ENCODE measurements around the gene MYCBP2.
"Not testable (repeated sequence)": the region's sequence is repeated elsewhere in the genome, so short reads cannot be mapped to it uniquely, and the experiment has no call there.

Gene MYCBP2

DNA sequence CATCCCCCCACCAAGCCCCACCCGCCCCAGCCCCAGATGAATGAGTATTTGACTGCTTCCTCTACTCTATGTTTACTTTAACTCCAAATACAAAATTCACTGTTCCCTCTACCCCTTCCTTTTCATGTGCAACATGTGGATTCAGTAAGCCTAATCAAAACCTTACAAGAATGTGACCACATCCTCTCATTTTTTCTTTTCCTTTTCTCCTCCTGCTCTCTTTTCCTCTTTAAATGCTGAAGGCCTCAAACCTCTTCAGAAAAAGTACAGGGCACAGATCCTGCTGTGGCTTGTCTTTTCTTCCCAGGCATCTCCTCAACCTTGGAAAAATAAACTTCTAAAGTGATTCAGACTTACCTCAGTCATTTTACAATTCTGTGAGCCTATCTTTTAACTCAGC, 119.0 kb downstream of the MYCBP2 start:
- H3K27me3 ChIP-seq (replicated peaks in 2 of 5; ENCODE audit: control insufficient read depth in 4 of 5, insufficient read depth in 5 of 5, low read length in 4 of 5), result no peaks in the 10 kb centered on the region
- peak in 1 of 3 donors; percentile 32 for DNase-seq
- ChIA-PET CTCF (interaction anchor here (1.1 kb wide), 1 partner anchor 37 kb away, joined by 3 read pairs; no protein-coding TSS in a partner anchor), POLR2A (no interaction called here)
- peaks cover 0 to 3% (median 1%) of the 10 kb centered on the region in 5 experiments for H3K9me3 ChIP-seq (ENCODE audit: control extremely low read depth in 1 of 5, control insufficient read depth in 4 of 5, insufficient read depth in 2 of 5, low read depth in 1 of 5, low read length in 4 of 5)
- no CpG with 5 or more reads among the region's 1 CpG for WGBS (ENCODE audit: insufficient coverage)
- peak overlapping the region in 1 of 2 experiments; percentile 14 for H3K27ac ChIP-seq (ENCODE audit: insufficient read depth in 1 of 2, low read depth in 1 of 2, low read length in 2 of 2, poor library complexity in 1 of 2, severe bottlenecking in 2 of 2)
- peaks cover 16 to 55% (median 41%) of the 10 kb centered on the region in 4 experiments for H3K36me3 ChIP-seq (ENCODE audit: control insufficient read depth in 4 of 4, insufficient read depth in 4 of 4, low read length in 3 of 4)
- no peak overlapping the region for H3K4me3 ChIP-seq (ENCODE audit: control insufficient read depth in 1 of 7, extremely low read depth in 1 of 7, insufficient read depth in 4 of 7, low read depth in 2 of 7, low read length in 6 of 7)
- H3K4me1 ChIP-seq (ENCODE audit: control extremely low read depth in 1 of 4, control insufficient read depth in 4 of 4, insufficient read depth in 4 of 4, low read length in 3 of 4), result peaks cover 0 to 4% (median 1%) of the 10 kb centered on the region in 4 experiments

DNA sequence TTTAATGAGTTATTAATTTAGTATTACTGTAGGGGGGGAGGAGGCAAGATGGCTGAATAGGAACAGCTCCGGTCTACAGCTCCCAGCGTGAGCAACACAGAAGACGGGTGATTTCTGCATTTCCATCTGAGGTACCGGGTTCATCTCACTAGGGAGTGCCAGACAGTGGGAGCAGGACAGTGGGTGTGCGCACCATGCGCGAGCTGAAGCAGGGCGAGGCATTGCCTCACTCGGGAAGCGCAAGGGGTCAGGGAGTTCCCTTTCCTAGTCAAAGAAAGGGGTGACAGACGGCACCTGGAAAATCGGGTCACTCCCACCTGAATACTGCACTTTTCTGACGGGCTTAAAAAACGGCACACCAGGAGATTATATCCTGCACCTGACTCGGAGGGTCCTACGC, 127.9 kb downstream of the MYCBP2 start:
- CTCF ChIA-PET; DNase-seq; H3K9me3 ChIP-seq (ENCODE audit: control extremely low read depth in 1 of 5, control insufficient read depth in 4 of 5, insufficient read depth in 2 of 5, low read depth in 1 of 5, low read length in 4 of 5); H3K27ac ChIP-seq (ENCODE audit: insufficient read depth in 1 of 2, low read depth in 1 of 2, low read length in 2 of 2, poor library complexity in 1 of 2, severe bottlenecking in 2 of 2); H3K4me3 ChIP-seq (ENCODE audit: control insufficient read depth in 1 of 7, extremely low read depth in 1 of 7, insufficient read depth in 4 of 7, low read depth in 2 of 7, low read length in 6 of 7); POLR2A ChIA-PET; H3K4me1 ChIP-seq (ENCODE audit: control extremely low read depth in 1 of 4, control insufficient read depth in 4 of 4, insufficient read depth in 4 of 4, low read length in 3 of 4); H3K27me3 ChIP-seq (replicated peaks in 2 of 5; ENCODE audit: control insufficient read depth in 4 of 5, insufficient read depth in 5 of 5, low read length in 4 of 5): not testable (repeated sequence)
- peaks cover 14 to 41% (median 21%) of the 10 kb centered on the region in 4 experiments for H3K36me3 ChIP-seq (ENCODE audit: control insufficient read depth in 4 of 4, insufficient read depth in 4 of 4, low read length in 3 of 4)
- WGBS (ENCODE audit: insufficient coverage), result 100% methylated on average over 4 of the region's 16 CpGs

DNA sequence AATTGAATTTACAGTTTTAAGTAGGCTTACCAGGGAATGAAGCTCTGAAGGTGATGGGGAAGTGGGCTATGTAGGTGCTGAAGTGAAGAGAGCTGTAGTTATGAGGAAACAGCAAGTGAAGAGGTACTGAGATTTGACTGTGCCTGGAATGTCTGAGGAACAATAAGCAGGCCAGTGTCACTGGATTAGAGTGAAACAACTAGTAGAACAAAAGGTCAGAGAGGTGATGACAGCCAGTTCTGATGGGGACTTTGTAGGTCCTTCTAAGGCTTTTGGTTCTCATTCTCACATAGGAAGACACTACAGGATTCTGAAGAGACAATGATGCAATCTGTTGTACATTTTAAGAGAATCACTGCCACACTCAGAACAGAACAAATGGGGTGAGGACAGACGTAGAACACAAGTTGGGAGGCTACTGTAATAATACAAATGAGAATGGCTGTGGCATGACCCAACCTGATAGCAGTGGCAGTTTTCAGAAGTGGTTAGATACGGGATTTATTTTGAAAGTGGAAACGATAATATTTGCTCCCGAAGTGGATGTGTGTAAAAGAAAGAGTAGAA, 130.8 kb downstream of the MYCBP2 start:
- CTCF ChIA-PET, result interaction anchor here (1.0 kb wide), 1 partner anchor 11 kb away, joined by 3 read pairs; no protein-coding TSS in a partner anchor
- DNase-seq, result no peak
- peaks cover 20 to 62% (median 27%) of the 10 kb centered on the region in 4 experiments for H3K36me3 ChIP-seq (ENCODE audit: control insufficient read depth in 4 of 4, insufficient read depth in 4 of 4, low read length in 3 of 4)
- POLR2A ChIA-PET, result interaction anchor here (0.8 kb wide), 1 partner anchor 1488 kb away, joined by 3 read pairs; no protein-coding TSS in a partner anchor
- WGBS (ENCODE audit: insufficient coverage), result 96% methylated on average over 4 of the region's 4 CpGs
- H3K27me3 ChIP-seq (replicated peaks in 2 of 5; ENCODE audit: control insufficient read depth in 4 of 5, insufficient read depth in 5 of 5, low read length in 4 of 5), result no peaks in the 10 kb centered on the region
- no peak overlapping the region for H3K27ac ChIP-seq (ENCODE audit: insufficient read depth in 1 of 2, low read depth in 1 of 2, low read length in 2 of 2, poor library complexity in 1 of 2, severe bottlenecking in 2 of 2)
- no peak overlapping the region for H3K4me3 ChIP-seq (ENCODE audit: control insufficient read depth in 1 of 7, extremely low read depth in 1 of 7, insufficient read depth in 4 of 7, low read depth in 2 of 7, low read length in 6 of 7)
- peaks cover 0 to 5% (median 0%) of the 10 kb centered on the region in 5 experiments for H3K9me3 ChIP-seq (ENCODE audit: control extremely low read depth in 1 of 5, control insufficient read depth in 4 of 5, insufficient read depth in 2 of 5, low read depth in 1 of 5, low read length in 4 of 5)
- H3K4me1 ChIP-seq (ENCODE audit: control extremely low read depth in 1 of 4, control insufficient read depth in 4 of 4, insufficient read depth in 4 of 4, low read length in 3 of 4), result no peaks in the 10 kb centered on the region

DNA sequence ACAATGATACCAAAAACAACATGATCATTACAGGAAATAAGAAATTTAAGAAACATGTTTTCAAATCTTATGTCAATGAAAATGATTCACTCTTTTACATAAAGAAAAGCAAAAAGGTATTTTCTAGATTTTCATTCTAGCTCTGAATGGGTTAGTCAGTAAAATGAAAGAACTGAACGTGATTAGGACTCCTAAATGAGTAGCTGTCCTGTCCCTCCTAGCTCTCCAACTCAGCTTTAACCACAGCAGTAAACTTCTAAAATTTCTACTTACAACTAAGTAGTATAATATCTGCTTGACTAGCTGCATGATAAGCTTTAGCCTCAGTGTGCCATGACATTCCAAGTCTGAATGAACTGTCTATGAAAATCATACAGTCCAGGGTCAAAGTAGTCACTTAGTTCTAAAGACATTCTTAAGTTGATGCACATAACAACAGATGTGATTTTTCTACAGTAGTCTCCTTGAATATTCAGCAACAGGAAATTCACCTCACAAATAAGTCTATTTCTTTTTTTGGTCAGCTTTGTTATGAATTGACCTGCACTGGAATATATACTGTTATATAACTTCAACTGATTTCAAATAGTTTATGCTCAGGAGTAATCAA, 136.4 kb downstream of the MYCBP2 start:
- no peaks in the 10 kb centered on the region for H3K4me1 ChIP-seq (ENCODE audit: control extremely low read depth in 1 of 4, control insufficient read depth in 4 of 4, insufficient read depth in 4 of 4, low read length in 3 of 4)
- WGBS (ENCODE audit: insufficient coverage), result 100% methylated on average over 1 of the region's 1 CpG
- no peaks in the 10 kb centered on the region for H3K27me3 ChIP-seq (replicated peaks in 2 of 5; ENCODE audit: control insufficient read depth in 4 of 5, insufficient read depth in 5 of 5, low read length in 4 of 5)
- H3K9me3 ChIP-seq (ENCODE audit: control extremely low read depth in 1 of 5, control insufficient read depth in 4 of 5, insufficient read depth in 2 of 5, low read depth in 1 of 5, low read length in 4 of 5), result no peaks in the 10 kb centered on the region
- ChIA-PET CTCF (interaction anchor here (1.0 to 1.5 kb wide), 2 partner anchors 15 to 35 kb away, joined by 3 read pairs; no protein-coding TSS in a partner anchor), POLR2A (no interaction called here)
- H3K27ac ChIP-seq (ENCODE audit: insufficient read depth in 1 of 2, low read depth in 1 of 2, low read length in 2 of 2, poor library complexity in 1 of 2, severe bottlenecking in 2 of 2), result no peak overlapping the region
- H3K36me3 ChIP-seq (ENCODE audit: control insufficient read depth in 4 of 4, insufficient read depth in 4 of 4, low read length in 3 of 4), result peaks cover 18 to 75% (median 26%) of the 10 kb centered on the region in 4 experiments
- H3K4me3 ChIP-seq (ENCODE audit: control insufficient read depth in 1 of 7, extremely low read depth in 1 of 7, insufficient read depth in 4 of 7, low read depth in 2 of 7, low read length in 6 of 7), result no peak overlapping the region
- no peak for DNase-seq

DNA sequence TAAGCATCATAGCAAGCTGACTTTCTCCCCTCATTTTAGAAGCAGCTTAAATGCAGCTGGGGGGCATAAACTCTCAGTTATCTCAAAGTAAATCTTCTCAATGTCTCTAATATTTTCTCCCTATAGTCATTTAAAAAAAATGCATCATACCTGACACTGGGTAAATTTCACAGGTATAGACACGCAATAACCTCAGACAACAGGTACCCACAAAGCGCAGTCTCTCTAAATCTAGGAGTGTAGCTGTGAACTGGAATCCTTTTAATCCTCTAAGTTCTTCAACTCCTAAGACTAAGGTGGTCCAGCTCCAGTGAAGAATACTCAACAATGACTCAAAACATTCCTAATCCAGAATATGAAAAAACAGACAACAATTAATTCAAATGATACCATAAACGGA, 141.2 kb downstream of the MYCBP2 start:
- H3K36me3 ChIP-seq (ENCODE audit: control insufficient read depth in 4 of 4, insufficient read depth in 4 of 4, low read length in 3 of 4), result peaks cover 20 to 74% (median 37%) of the 10 kb centered on the region in 4 experiments
- no CpG with 5 or more reads among the region's 3 CpGs for WGBS (ENCODE audit: insufficient coverage)
- DNase-seq, result no peak
- H3K4me1 ChIP-seq (ENCODE audit: control extremely low read depth in 1 of 4, control insufficient read depth in 4 of 4, insufficient read depth in 4 of 4, low read length in 3 of 4), result peaks cover 0 to 8% (median 3%) of the 10 kb centered on the region in 4 experiments
- H3K9me3 ChIP-seq (ENCODE audit: control extremely low read depth in 1 of 5, control insufficient read depth in 4 of 5, insufficient read depth in 2 of 5, low read depth in 1 of 5, low read length in 4 of 5), result no peaks in the 10 kb centered on the region
- ChIA-PET POLR2A (no interaction called here), CTCF (interaction anchor here (1.0 to 1.4 kb wide), 2 partner anchors 50 to 145 kb away, joined by 3 read pairs; no protein-coding TSS in a partner anchor)
- H3K27me3 ChIP-seq (replicated peaks in 2 of 5; ENCODE audit: control insufficient read depth in 4 of 5, insufficient read depth in 5 of 5, low read length in 4 of 5), result no peaks in the 10 kb centered on the region
- no peak overlapping the region for H3K4me3 ChIP-seq (ENCODE audit: control insufficient read depth in 1 of 7, extremely low read depth in 1 of 7, insufficient read depth in 4 of 7, low read depth in 2 of 7, low read length in 6 of 7)
- no peak overlapping the region for H3K27ac ChIP-seq (ENCODE audit: insufficient read depth in 1 of 2, low read depth in 1 of 2, low read length in 2 of 2, poor library complexity in 1 of 2, severe bottlenecking in 2 of 2)

DNA sequence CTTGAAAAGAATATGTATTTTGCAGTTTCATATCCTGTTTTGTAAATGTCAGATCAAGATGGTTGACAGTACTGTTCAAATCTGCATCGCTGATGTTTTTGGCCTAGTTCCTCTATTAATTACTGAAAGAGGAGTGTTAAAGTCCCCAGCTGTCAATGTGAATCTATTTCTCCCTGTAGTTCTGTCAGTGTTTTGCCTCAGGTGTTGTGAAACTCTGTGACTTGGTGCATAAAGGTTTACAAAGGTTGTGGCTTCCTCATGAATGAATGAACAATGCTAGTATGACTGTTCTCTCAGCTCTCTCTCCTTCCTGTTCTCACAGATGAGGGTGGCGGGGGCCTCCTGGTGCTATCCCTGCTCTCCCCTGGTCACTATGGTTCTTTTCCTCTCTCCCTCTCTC, 142.4 kb downstream of the MYCBP2 start:
- POLR2A ChIA-PET, result no interaction called here
- Histone ChIP-seq H3K36me3 (ENCODE audit: control insufficient read depth in 4 of 4, insufficient read depth in 4 of 4, low read length in 3 of 4) (peaks cover 26 to 76% (median 48%) of the 10 kb centered on the region in 4 experiments), H3K9me3 (ENCODE audit: control extremely low read depth in 1 of 5, control insufficient read depth in 4 of 5, insufficient read depth in 2 of 5, low read depth in 1 of 5, low read length in 4 of 5) (no peaks in the 10 kb centered on the region), H3K4me1 (ENCODE audit: control extremely low read depth in 1 of 4, control insufficient read depth in 4 of 4, insufficient read depth in 4 of 4, low read length in 3 of 4) (peaks cover 0 to 8% (median 3%) of the 10 kb centered on the region in 4 experiments), H3K27ac (ENCODE audit: insufficient read depth in 1 of 2, low read depth in 1 of 2, low read length in 2 of 2, poor library complexity in 1 of 2, severe bottlenecking in 2 of 2) (peak overlapping the region in 1 of 2 experiments; percentile 55), H3K27me3 (replicated peaks in 2 of 5; ENCODE audit: control insufficient read depth in 4 of 5, insufficient read depth in 5 of 5, low read length in 4 of 5) (no peaks in the 10 kb centered on the region), H3K4me3 (ENCODE audit: control insufficient read depth in 1 of 7, extremely low read depth in 1 of 7, insufficient read depth in 4 of 7, low read depth in 2 of 7, low read length in 6 of 7) (no peak overlapping the region)
- DNase-seq, result peak in 2 of 3 donors; percentile 29 to 45
- CTCF ChIA-PET, result interaction anchor here (1.6 kb wide), 1 partner anchor 114 kb away, joined by 3 read pairs; no protein-coding TSS in a partner anchor
- 50% methylated on average over 2 of the region's 2 CpGs for WGBS (ENCODE audit: insufficient coverage)

DNA sequence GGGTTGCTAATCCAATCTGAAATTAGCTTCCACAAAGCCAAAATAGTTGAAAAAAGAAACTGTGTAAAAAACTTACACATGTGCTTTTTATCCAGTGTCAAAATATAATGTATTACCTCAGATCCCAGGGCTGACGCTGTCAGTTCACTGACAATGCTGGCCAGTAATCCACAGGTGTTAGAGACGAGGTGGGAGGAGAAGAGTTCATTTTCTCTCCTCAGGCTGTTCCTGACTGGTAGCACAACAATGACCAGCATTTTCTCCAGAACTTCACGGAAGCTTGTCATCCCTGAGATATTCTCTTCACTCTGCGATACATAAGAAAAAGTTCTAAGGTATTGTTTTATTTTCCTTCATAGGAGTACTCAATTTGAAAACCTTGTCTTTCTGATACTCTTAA, 146.9 kb downstream of the MYCBP2 start:
- Histone ChIP-seq H3K27me3 (replicated peaks in 2 of 5; ENCODE audit: control insufficient read depth in 4 of 5, insufficient read depth in 5 of 5, low read length in 4 of 5) (no peaks in the 10 kb centered on the region), H3K36me3 (ENCODE audit: control insufficient read depth in 4 of 4, insufficient read depth in 4 of 4, low read length in 3 of 4) (peaks cover 39 to 83% (median 51%) of the 10 kb centered on the region in 4 experiments), H3K27ac (ENCODE audit: insufficient read depth in 1 of 2, low read depth in 1 of 2, low read length in 2 of 2, poor library complexity in 1 of 2, severe bottlenecking in 2 of 2) (no peak overlapping the region), H3K9me3 (ENCODE audit: control extremely low read depth in 1 of 5, control insufficient read depth in 4 of 5, insufficient read depth in 2 of 5, low read depth in 1 of 5, low read length in 4 of 5) (no peaks in the 10 kb centered on the region), H3K4me1 (ENCODE audit: control extremely low read depth in 1 of 4, control insufficient read depth in 4 of 4, insufficient read depth in 4 of 4, low read length in 3 of 4) (peaks cover 0 to 6% (median 3%) of the 10 kb centered on the region in 4 experiments), H3K4me3 (ENCODE audit: control insufficient read depth in 1 of 7, extremely low read depth in 1 of 7, insufficient read depth in 4 of 7, low read depth in 2 of 7, low read length in 6 of 7) (no peak overlapping the region)
- WGBS (ENCODE audit: insufficient coverage), result 100% methylated on average over 1 of the region's 4 CpGs
- no peak for DNase-seq
- ChIA-PET POLR2A (no interaction called here), CTCF (interaction anchor here (1.3 kb wide), 1 partner anchor 110 kb away, joined by 4 read pairs; no protein-coding TSS in a partner anchor)

Measured in common myeloid progenitor, CD34-positive (primary cell).